GM12878 (cell line): ENCODE data around the gene EGFL8. TPM values are rescaled to one million over a fixed set of nuclear protein-coding genes. Genes with fewer than 3 reads are reported as not detected.

Experiments
- BCL11A ChIP-seq: IDR thresholded peaks from 2 replicates; pipeline ENCODE4 v1.6.1; 2011; ENCODE audit warnings: low read depth, low read length
- BHLHE40 ChIP-seq, 2 experiments: fragments of 450-650 bp in 1 of 2; IDR thresholded peaks; 2 replicates each; pipeline ENCODE4 v1.6.1; 2011 to 2017; ENCODE audit warnings: low read depth in 2 of 2, borderline replicate concordance in 1 of 2, improper control_type of control experiment in 1 of 2, low read length in 1 of 2, mild to moderate bottlenecking in 1 of 2
- CBX5 ChIP-seq: sonication (generic); IDR thresholded peaks from 2 replicates; pipeline ENCODE4 v1.6.1; 2016; ENCODE audit warnings: low read depth, moderate library complexity, mild to moderate bottlenecking, inconsistent platforms
- CEBPB ChIP-seq, 2 experiments: fragments of 150-350 bp in 1 of 2; IDR thresholded peaks; 2 replicates each; pipeline ENCODE4 v1.6.1; 2012 to 2014; ENCODE audit warnings: low read depth in 2 of 2, low read length in 2 of 2, borderline replicate concordance in 1 of 2, inconsistent platforms in 1 of 2
- CREM ChIP-seq: IDR thresholded peaks from 2 replicates; pipeline ENCODE4 v1.6.1; 2014; ENCODE audit warnings: antibody characterized with exemption, low read depth
- DPF2 ChIP-seq: fragments of 450-650 bp; IDR thresholded peaks from 2 replicates; pipeline ENCODE4 v1.6.1; 2017; ENCODE audit warnings: mild to moderate bottlenecking
- ETV6 ChIP-seq, 2 experiments: fragments of 450-650 bp in 1 of 2; IDR thresholded peaks in 1 of 2; conservative IDR thresholded peaks in 1 of 2; 2 replicates each; pipeline ENCODE4 v1.6.1; 2014; ENCODE audit warnings: antibody characterized with exemption in 1 of 2, borderline replicate concordance in 1 of 2, low read depth in 1 of 2, mild to moderate bottlenecking in 1 of 2, moderate library complexity in 1 of 2
- IKZF1 ChIP-seq: fragments of 450-650 bp; conservative IDR thresholded peaks from 2 replicates; pipeline ENCODE4 v1.6.1; 2017; ENCODE audit warnings: antibody characterized with exemption, mild to moderate bottlenecking
- IRF4 ChIP-seq: IDR thresholded peaks from 2 replicates; pipeline ENCODE4 v1.6.1; 2011; ENCODE audit warnings: low read depth, low read length
- JUND ChIP-seq: IDR thresholded peaks from 2 replicates; pipeline ENCODE4 v1.6.1; 2012; ENCODE audit warnings: low read depth, mild to moderate bottlenecking, low read length, improper control_type of control experiment, moderate library complexity
- KLF5 ChIP-seq: fragments of 450-650 bp; IDR thresholded peaks from 2 replicates; pipeline ENCODE4 v1.6.1; 2014; ENCODE audit warnings: mild to moderate bottlenecking; ENCODE audit not compliant: partially characterized antibody
- MYC ChIP-seq: IDR thresholded peaks from 2 replicates; pipeline ENCODE4 v1.6.1; 2011; ENCODE audit warnings: mild to moderate bottlenecking, low read length, moderate library complexity, inconsistent platforms; ENCODE audit not compliant: insufficient read depth, insufficient replicate concordance, insufficient read length, severe bottlenecking
- NBN ChIP-seq: fragments of 450-650 bp; IDR thresholded peaks from 2 replicates; pipeline ENCODE4 v1.6.1; 2016
- NFYB ChIP-seq: IDR thresholded peaks from 2 replicates; pipeline ENCODE4 v1.6.1; 2011; ENCODE audit warnings: low read depth, mild to moderate bottlenecking, low read length, improper control_type of control experiment, moderate library complexity; ENCODE audit not compliant: insufficient read depth
- POU2F2 ChIP-seq: IDR thresholded peaks from 3 replicates; pipeline ENCODE4 v1.6.1; 2011; ENCODE audit warnings: low read depth, mild to moderate bottlenecking, low read length, borderline replicate concordance
- SIN3A ChIP-seq: IDR thresholded peaks from 2 replicates; pipeline ENCODE4 v1.6.1; 2012; ENCODE audit warnings: low read depth, low read length, improper control_type of control experiment
- SMAD5 ChIP-seq: IDR thresholded peaks from 2 replicates; pipeline ENCODE4 v1.6.1; 2016; ENCODE audit warnings: antibody characterized with exemption, low read depth
- TARDBP ChIP-seq: IDR thresholded peaks from 2 replicates; pipeline ENCODE4 v1.6.1; 2016; ENCODE audit warnings: borderline replicate concordance
- WRNIP1 ChIP-seq: IDR thresholded peaks from 2 replicates; pipeline ENCODE4 v1.6.1; 2011; ENCODE audit warnings: low read depth, low read length, improper control_type of control experiment, borderline replicate concordance
- ZZZ3 ChIP-seq: IDR thresholded peaks from 2 replicates; pipeline ENCODE4 v1.6.1; 2011; ENCODE audit warnings: low read depth; ENCODE audit not compliant: control insufficient read depth, insufficient read length
- polyA plus RNA-seq, 11 experiments: library from polyadenylated mRNA; depleted of rRNA in 4 of 11; unstranded in 6 of 11; stranded (reverse) in 5 of 11; fragments of >200 nt; fragmentation: Nextera tagmentation in 4 of 11; fragmentation: Illumina TruSeq in 1 of 11; extraction: Ambion mirVana in 4 of 11; extraction: Trizol in 1 of 11; gene quantifications; 1 replicate in 1 of 11; 2 replicates in 10 of 11; pipeline versions ENCODE4 v1.2.1 to v1.2.3, GENCODE V29; 2011 to 2016; ENCODE audit warnings: inconsistent platforms in 2 of 11, missing spikeins in 2 of 11, low read depth in 1 of 11
- total RNA-seq, 4 experiments: library from RNA; depleted of rRNA in 3 of 4; stranded (reverse); fragments of >200 nt in 3 of 4; fragmentation: Illumina TruSeq in 1 of 4; extraction: Trizol in 1 of 4; gene quantifications; 2 replicates each; pipeline versions ENCODE4 v1.2.1 to v1.2.3, GENCODE V29; 2013 to 2021
- TF ChIP-seq, protein P1 (sequence below): fragments of 450-650 bp; IDR thresholded peaks from 2 replicates; pipeline ENCODE4 v1.6.1; 2016; ENCODE audit warnings: mild to moderate bottlenecking
- TF ChIP-seq, protein P2 (sequence below): IDR thresholded peaks from 2 replicates; pipeline ENCODE4 v1.6.1; 2011; ENCODE audit warnings: mild to moderate bottlenecking, low read depth, low read length, moderate library complexity; ENCODE audit not compliant: insufficient replicate concordance
- TF ChIP-seq, protein P3 (sequence below): fragments of 450-650 bp; IDR thresholded peaks from 2 replicates; pipeline ENCODE4 v1.6.1; 2017; ENCODE audit warnings: borderline replicate concordance
- TF ChIP-seq, protein P4 (sequence below): fragments of 450-650 bp; IDR thresholded peaks from 2 replicates; pipeline ENCODE4 v1.6.1; 2017; ENCODE audit warnings: antibody characterized with exemption, mild to moderate bottlenecking, moderate library complexity

EGFL8 gene
- total and polyA plus RNA-seq, 10 of the 15 experiments (the other 5 are each of a cell fraction or from before 2014, with no cell fraction given) = 0.07 to 3.5 (median 1.4) TPM

DNA sequence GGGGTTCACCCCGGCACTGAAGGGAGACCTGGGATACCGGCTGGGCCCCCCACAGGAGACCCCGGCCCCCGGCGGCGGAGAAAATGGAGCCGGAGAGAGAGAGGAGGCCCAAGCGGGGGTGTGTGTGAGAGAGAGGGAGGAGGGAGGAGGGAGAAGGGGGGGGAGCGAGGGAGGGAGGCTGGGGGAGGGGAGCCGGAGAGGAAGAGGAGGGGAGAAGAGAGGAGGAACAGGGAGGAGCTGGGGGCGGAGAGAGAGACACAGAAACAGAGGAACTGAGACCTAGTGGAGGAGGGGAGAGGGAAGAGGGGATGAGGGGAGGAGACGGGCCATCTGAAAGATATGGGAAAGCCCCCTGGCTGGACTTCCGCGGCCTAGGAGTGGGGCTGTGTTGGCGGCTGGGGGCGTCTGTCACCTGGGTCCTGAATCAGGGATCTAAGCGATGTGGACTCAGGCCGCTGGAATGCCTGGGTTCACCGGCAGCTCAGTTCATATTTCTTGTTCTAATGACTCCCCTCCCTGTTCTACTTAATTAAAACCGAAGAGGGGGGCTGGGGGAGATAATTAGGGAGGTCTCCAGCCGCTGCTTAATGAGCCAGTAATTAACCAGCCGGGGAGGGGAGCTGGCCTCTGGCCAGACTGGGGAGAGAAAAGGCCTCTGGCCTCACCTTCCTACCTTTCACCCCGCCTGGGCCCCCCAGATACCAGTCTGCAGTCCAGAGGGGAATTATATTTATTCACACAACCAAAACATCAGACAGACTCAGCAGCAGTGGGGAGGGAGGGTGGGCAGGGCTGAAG lies 25.9 kb downstream of the EGFL8 start, which contains the start of gene PBX2 (continued):
- TF ChIP-seq SIN3A (peak; percentile 49; the same call in 1 of the 2 replicates), BCL11A (peak; percentile 51; the same call in 1 of the 2 replicates), ZZZ3 (no peak), DPF2 (peak; percentile 88), BHLHE40 (IDR thresholded peaks at IDR 0.05; ENCODE audit: borderline replicate concordance in 1 of 2, low read depth in 2 of 2, low read length in 1 of 2) (no peak), CBX5 (no peak), CEBPB (IDR thresholded peaks at IDR 0.05; ENCODE audit: borderline replicate concordance in 1 of 2, low read depth in 2 of 2, low read length in 2 of 2) (no peak), IRF4 (peak; percentile 85), ETV6 (conservative IDR thresholded peaks at IDR 0.05 in 1 of 2, IDR thresholded peaks at IDR 0.05 in 1 of 2; ENCODE audit: borderline replicate concordance in 1 of 2, low read depth in 1 of 2) (0 out of 4 replicates have a peak, but pooled peaks of 1 of the 2 experiments have one; percentile 14), CREM (peak; percentile 10; the same call in 1 of the 2 replicates), NFYB (no peak), IKZF1 (peak; percentile 91), TARDBP (no peak; the same call in 1 of the 2 replicates), NBN (peak; percentile 99), KLF5 (no peak), JUND (no peak), MYC (no peak), WRNIP1 (no peak), POU2F2 (0 out of 3 replicates have a peak, but pooled peaks have one; percentile 21), SMAD5 (no peak)
- TF ChIP-seq, protein P1, sequence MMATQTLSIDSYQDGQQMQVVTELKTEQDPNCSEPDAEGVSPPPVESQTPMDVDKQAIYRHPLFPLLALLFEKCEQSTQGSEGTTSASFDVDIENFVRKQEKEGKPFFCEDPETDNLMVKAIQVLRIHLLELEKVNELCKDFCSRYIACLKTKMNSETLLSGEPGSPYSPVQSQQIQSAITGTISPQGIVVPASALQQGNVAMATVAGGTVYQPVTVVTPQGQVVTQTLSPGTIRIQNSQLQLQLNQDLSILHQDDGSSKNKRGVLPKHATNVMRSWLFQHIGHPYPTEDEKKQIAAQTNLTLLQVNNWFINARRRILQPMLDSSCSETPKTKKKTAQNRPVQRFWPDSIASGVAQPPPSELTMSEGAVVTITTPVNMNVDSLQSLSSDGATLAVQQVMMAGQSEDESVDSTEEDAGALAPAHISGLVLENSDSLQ = peak; percentile 73
- TF ChIP-seq, protein P2, sequence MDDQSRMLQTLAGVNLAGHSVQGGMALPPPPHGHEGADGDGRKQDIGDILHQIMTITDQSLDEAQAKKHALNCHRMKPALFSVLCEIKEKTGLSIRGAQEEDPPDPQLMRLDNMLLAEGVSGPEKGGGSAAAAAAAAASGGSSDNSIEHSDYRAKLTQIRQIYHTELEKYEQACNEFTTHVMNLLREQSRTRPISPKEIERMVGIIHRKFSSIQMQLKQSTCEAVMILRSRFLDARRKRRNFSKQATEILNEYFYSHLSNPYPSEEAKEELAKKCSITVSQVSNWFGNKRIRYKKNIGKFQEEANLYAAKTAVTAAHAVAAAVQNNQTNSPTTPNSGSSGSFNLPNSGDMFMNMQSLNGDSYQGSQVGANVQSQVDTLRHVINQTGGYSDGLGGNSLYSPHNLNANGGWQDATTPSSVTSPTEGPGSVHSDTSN = peak; percentile 40
- TF ChIP-seq, protein P3, sequence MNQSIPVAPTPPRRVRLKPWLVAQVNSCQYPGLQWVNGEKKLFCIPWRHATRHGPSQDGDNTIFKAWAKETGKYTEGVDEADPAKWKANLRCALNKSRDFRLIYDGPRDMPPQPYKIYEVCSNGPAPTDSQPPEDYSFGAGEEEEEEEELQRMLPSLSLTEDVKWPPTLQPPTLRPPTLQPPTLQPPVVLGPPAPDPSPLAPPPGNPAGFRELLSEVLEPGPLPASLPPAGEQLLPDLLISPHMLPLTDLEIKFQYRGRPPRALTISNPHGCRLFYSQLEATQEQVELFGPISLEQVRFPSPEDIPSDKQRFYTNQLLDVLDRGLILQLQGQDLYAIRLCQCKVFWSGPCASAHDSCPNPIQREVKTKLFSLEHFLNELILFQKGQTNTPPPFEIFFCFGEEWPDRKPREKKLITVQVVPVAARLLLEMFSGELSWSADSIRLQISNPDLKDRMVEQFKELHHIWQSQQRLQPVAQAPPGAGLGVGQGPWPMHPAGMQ = no peak
- TF ChIP-seq, protein P4, sequence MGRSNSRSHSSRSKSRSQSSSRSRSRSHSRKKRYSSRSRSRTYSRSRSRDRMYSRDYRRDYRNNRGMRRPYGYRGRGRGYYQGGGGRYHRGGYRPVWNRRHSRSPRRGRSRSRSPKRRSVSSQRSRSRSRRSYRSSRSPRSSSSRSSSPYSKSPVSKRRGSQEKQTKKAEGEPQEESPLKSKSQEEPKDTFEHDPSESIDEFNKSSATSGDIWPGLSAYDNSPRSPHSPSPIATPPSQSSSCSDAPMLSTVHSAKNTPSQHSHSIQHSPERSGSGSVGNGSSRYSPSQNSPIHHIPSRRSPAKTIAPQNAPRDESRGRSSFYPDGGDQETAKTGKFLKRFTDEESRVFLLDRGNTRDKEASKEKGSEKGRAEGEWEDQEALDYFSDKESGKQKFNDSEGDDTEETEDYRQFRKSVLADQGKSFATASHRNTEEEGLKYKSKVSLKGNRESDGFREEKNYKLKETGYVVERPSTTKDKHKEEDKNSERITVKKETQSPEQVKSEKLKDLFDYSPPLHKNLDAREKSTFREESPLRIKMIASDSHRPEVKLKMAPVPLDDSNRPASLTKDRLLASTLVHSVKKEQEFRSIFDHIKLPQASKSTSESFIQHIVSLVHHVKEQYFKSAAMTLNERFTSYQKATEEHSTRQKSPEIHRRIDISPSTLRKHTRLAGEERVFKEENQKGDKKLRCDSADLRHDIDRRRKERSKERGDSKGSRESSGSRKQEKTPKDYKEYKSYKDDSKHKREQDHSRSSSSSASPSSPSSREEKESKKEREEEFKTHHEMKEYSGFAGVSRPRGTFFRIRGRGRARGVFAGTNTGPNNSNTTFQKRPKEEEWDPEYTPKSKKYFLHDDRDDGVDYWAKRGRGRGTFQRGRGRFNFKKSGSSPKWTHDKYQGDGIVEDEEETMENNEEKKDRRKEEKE = no peak
